Neural crest cell (in vitro differentiated cells): ENCODE results near the gene DYNLT5. TPM values are rescaled to one million over a fixed set of nuclear protein-coding genes. Genes with fewer than 3 reads are reported as not detected.
"Not testable (repeated sequence)": the region's sequence is repeated elsewhere in the genome, so short reads cannot be mapped to it uniquely, and the experiment has no call there.

Experiments used
- DNase-seq: peaks from one replicate; pipeline ENCODE4 v3.0.0; 2021; ENCODE audit warnings: low read depth, mixed read lengths, low spot score
- H3K27ac Mint-ChIP-seq: one replicate; pipeline ENCODE4 v1.8.0; 2021; ENCODE audit warnings: mild to moderate bottlenecking, mixed read lengths; ENCODE audit not compliant: unreplicated experiment
- H3K27me3 Mint-ChIP-seq: 2 replicates; pipeline ENCODE4 v1.8.0; 2021; ENCODE audit warnings: low read depth, mild to moderate bottlenecking, mixed read lengths
- H3K36me3 Mint-ChIP-seq: 2 replicates; pipeline ENCODE4 v1.8.0; 2021; ENCODE audit warnings: low read depth, mild to moderate bottlenecking, mixed read lengths
- H3K4me1 Mint-ChIP-seq: 2 replicates; pipeline ENCODE4 v1.8.0; 2021; ENCODE audit warnings: mixed read lengths
- H3K4me3 Mint-ChIP-seq: one replicate; pipeline ENCODE4 v1.8.0; 2021; ENCODE audit warnings: mild to moderate bottlenecking, mixed read lengths
- H3K9me3 Mint-ChIP-seq: 2 replicates; pipeline ENCODE4 v1.8.0; 2021; ENCODE audit warnings: mixed read lengths
- total RNA-seq: library from RNA; stranded (reverse); gene quantifications from 2 replicates; pipeline ENCODE4 v1.2.1, GENCODE V29; 2021
- TF ChIP-seq, protein P1 (sequence below): fragments of 200-600 bp; sonication (generic); conservative IDR thresholded peaks from 2 replicates; pipeline ENCODE4 v1.5.0; 2021; ENCODE audit warnings: antibody characterized with exemption, mild to moderate bottlenecking

The DYNLT5 gene
- total RNA-seq, 1 donor from 2014 or later, result 2.0 TPM

DNA sequence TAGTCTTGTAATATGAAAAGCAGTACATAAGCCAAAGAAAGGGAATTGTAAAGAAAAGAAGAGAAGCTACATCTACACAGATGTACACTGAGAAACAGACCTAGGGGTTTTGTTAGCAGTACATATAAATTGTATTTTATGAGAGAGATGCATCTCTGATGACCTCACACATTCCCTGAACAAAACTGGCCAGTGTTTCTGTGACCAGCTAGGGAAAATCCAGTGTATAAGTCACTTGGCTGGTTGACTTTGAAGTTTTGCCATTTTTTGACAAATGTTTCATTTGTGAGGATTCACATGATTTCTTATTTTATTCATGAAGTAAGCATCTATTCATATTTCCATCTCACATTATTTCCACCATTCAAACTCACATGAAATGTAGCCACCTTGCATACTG, 28.3 kb upstream of the DYNLT5 start:
- H3K4me1 Mint-ChIP-seq, result no peaks in the 10 kb centered on the region
- H3K9me3 Mint-ChIP-seq, result no peaks in the 10 kb centered on the region
- no peak overlapping the region for H3K27ac Mint-ChIP-seq
- H3K36me3 Mint-ChIP-seq, result no peaks in the 10 kb centered on the region
- no peak for DNase-seq
- H3K27me3 Mint-ChIP-seq, result peaks cover 3% of the 10 kb centered on the region
- no peak overlapping the region for H3K4me3 Mint-ChIP-seq
- TF ChIP-seq, protein P1, sequence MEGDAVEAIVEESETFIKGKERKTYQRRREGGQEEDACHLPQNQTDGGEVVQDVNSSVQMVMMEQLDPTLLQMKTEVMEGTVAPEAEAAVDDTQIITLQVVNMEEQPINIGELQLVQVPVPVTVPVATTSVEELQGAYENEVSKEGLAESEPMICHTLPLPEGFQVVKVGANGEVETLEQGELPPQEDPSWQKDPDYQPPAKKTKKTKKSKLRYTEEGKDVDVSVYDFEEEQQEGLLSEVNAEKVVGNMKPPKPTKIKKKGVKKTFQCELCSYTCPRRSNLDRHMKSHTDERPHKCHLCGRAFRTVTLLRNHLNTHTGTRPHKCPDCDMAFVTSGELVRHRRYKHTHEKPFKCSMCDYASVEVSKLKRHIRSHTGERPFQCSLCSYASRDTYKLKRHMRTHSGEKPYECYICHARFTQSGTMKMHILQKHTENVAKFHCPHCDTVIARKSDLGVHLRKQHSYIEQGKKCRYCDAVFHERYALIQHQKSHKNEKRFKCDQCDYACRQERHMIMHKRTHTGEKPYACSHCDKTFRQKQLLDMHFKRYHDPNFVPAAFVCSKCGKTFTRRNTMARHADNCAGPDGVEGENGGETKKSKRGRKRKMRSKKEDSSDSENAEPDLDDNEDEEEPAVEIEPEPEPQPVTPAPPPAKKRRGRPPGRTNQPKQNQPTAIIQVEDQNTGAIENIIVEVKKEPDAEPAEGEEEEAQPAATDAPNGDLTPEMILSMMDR, result no peak

DNA sequence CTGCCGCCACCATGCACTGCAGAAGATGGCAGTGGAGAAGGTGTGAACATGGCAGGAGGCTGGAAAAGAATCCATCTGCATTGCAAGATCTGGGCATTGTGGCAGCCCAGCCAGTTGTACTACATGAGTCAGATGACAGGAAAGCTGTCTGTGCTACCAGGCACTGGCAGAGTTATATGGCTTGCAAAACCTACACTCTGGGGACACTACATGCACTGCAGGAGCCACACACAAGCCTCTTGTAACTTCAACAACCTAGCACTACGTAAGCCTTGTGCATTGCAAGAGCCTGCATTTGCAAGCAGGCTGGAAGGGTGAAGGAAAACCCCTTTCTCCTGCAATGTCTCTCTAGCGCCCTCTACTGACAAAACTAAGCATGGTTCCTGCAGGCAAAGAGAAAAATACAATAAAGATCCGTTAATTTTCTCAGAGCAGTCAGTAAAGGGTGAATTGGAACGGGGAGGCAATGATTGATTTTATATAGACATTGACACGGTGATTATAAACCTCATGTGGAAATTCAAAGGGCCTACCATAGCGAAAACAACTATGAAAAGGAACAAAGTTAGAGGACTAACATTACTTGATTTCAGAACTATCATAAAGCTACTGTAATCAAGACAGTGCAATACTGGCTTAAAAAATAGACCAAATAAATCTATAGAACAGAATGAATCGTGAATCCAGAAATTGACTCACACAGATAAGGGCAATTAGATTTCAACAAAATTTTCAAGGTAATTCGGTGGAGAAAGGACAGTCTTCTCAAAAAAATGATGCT, 26.2 kb upstream of the DYNLT5 start:
- Mint-ChIP-seq H3K27me3 (peaks cover 3% of the 10 kb centered on the region), H3K36me3 (no peaks in the 10 kb centered on the region), H3K27ac (no peak overlapping the region), H3K4me3 (no peak overlapping the region), H3K9me3 (no peaks in the 10 kb centered on the region), H3K4me1 (no peaks in the 10 kb centered on the region)
- peak; percentile 55 for DNase-seq
- TF ChIP-seq, protein P1, result peak; percentile 96

DNA sequence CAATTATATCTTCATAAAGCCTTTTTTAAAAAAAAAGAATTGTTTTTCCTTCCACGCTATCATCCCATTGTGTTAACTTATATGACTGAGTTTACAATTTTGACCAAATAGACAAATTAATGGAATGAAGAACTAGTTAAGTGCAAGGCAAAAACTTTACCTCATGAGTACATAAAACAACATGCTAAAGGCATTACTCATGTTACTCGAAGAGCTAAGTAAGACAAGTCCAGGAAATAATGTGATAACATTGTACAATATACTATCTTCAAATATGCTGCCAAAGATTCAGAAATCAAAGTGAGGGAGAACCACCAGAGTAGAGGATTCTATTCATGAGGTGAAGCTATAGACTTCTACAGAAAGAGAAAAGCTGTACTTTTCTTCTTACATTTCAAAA, 24.2 kb upstream of the DYNLT5 start:
- Mint-ChIP-seq H3K36me3 (no peaks in the 10 kb centered on the region), H3K27me3 (peaks cover 3% of the 10 kb centered on the region), H3K9me3 (no peaks in the 10 kb centered on the region), H3K27ac (no peak overlapping the region), H3K4me3 (no peak overlapping the region), H3K4me1 (no peaks in the 10 kb centered on the region)
- DNase-seq, result no peak
- TF ChIP-seq, protein P1, result no peak

DNA sequence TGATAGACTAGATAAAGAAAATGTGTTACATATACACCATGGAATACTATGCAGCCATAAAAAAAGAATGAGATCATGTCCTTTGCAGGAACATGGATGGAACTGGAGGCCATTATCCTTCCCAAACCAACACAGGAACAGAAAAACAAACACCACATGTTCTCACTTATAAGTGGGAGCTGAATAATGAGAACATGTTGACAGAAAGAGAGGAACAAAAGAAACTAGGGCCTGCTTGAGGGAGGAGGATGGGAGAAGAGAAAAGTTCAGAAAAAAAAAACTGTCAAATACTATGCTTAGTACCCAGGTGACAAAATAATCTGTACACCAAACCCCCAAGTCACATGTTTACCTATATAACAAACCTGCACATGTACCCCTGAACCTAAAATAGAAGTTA, 23.5 kb upstream of the DYNLT5 start:
- not testable (repeated sequence) for DNase-seq, H3K9me3 Mint-ChIP-seq

DNA sequence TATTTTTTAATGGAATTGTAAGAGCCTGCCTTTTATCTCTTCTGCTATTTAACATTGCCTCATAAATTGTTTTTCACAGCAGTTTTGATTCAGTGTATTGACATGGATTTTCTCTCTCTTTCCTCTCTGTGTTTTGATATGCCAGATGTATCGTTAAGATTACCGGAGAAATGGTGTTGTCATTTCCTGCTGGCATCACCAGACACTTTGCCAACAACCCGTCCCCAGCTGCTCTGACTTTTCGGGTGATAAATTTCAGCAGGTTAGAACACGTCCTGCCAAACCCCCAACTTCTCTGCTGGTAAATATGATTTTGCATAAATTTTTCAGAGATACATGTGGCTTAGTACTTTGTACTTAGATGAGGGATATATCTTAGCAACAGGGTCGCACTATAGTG, 23.1 kb upstream of the DYNLT5 start:
- no peak for DNase-seq
- H3K27ac Mint-ChIP-seq, result no peak overlapping the region
- H3K36me3 Mint-ChIP-seq, result no peaks in the 10 kb centered on the region
- no peaks in the 10 kb centered on the region for H3K9me3 Mint-ChIP-seq
- TF ChIP-seq, protein P1, result no peak
- H3K4me1 Mint-ChIP-seq, result no peaks in the 10 kb centered on the region
- no peak overlapping the region for H3K4me3 Mint-ChIP-seq
- H3K27me3 Mint-ChIP-seq, result peaks cover 3% of the 10 kb centered on the region

More for the DNA sequence above, 23.5 kb upstream of the DYNLT5 start:
- H3K27me3 Mint-ChIP-seq, H3K4me3 Mint-ChIP-seq, H3K4me1 Mint-ChIP-seq, H3K36me3 Mint-ChIP-seq, H3K27ac Mint-ChIP-seq: not testable (repeated sequence)

DNA sequence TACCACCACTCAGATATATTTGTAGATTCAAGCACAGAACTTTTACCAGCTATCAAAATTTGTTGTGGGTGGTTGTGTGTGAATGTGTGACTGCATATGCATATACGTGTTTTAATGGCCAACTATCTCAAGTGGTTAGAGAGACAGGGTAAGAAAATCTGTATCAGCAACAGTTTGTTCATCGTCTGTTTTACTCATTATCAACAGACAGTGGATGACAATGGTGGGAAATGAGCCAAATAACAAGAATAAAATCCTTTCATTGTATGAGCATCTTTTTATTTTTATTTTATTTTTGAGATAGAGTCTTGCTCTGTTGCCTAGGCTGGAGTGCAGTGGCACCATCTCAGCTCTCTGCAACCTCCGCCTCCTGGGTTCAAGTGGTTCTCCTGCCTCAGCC, 22.7 kb upstream of the DYNLT5 start:
- H3K9me3 Mint-ChIP-seq, result no peaks in the 10 kb centered on the region
- TF ChIP-seq, protein P1, result no peak
- H3K27me3 Mint-ChIP-seq, result peaks cover 3% of the 10 kb centered on the region
- no peak overlapping the region for H3K4me3 Mint-ChIP-seq
- H3K4me1 Mint-ChIP-seq, result no peaks in the 10 kb centered on the region
- H3K36me3 Mint-ChIP-seq, result no peaks in the 10 kb centered on the region
- no peak overlapping the region for H3K27ac Mint-ChIP-seq
- no peak for DNase-seq
